A204.1 (cell line): ENCODE results near the gene RASGEF1B.
"Not testable (repeated sequence)": the region's sequence is repeated elsewhere in the genome, so short reads cannot be mapped to it uniquely, and the experiment has no call there.

Source experiments
- FAIRE-seq: peaks from 2 replicates; lab custom pipeline; 2012; peaks lifted over from hg19 to GRCh38; lab: Jason Lieb, UNC

The RASGEF1B gene

GRCh38 chr4:81498046-81498445, 26.3 kb upstream of the RASGEF1B start:
- no peak for FAIRE-seq

GRCh38 chr4:81495345-81495744, 23.6 kb upstream of the RASGEF1B start:
- FAIRE-seq, result no peak

- peak; percentile 74 for FAIRE-seq
These were observed 22.3 kb upstream of the RASGEF1B start for GRCh38 chr4:81494031-81494431.

- FAIRE-seq, result no peak
These were observed 21.0 kb upstream of the RASGEF1B start for GRCh38 chr4:81492606-81493230.

- FAIRE-seq, result no peak
These were observed 20.2 kb upstream of the RASGEF1B start for GRCh38 chr4:81491943-81492342.

- no peak for FAIRE-seq
These were observed 18.9 kb upstream of the RASGEF1B start for GRCh38 chr4:81490403-81491160.

GRCh38 chr4:81486502-81486901, 14.8 kb upstream of the RASGEF1B start:
- no peak for FAIRE-seq

- FAIRE-seq, result no peak
These were observed 13.7 kb upstream of the RASGEF1B start for GRCh38 chr4:81485310-81485980.

- no peak for FAIRE-seq
These were observed 10.6 kb upstream of the RASGEF1B start for GRCh38 chr4:81482326-81482725.

- FAIRE-seq, result no peak
These were observed 9.4 kb upstream of the RASGEF1B start for GRCh38 chr4:81481151-81481550.

GRCh38 chr4:81479573-81479972, 7.9 kb upstream of the RASGEF1B start:
- FAIRE-seq, result not testable (repeated sequence)

- FAIRE-seq, result not testable (repeated sequence)
These were observed 1.9 kb upstream of the RASGEF1B start for GRCh38 chr4:81473331-81474265.

- FAIRE-seq, result no peak
These were observed 825 bp upstream of the RASGEF1B start for GRCh38 chr4:81472281-81473182.

- no peak for FAIRE-seq
These were observed 464 bp downstream of the RASGEF1B start for GRCh38 chr4:81471298-81471587.

- no peak for FAIRE-seq
These were observed 1.0 kb downstream of the RASGEF1B start for GRCh38 chr4:81470456-81471297.

- FAIRE-seq, result no peak
These were observed 1.8 kb downstream of the RASGEF1B start for GRCh38 chr4:81469781-81470455.

GRCh38 chr4:81468678-81469077, 3.0 kb downstream of the RASGEF1B start:
- FAIRE-seq, result no peak

- no peak for FAIRE-seq
These were observed 4.1 kb downstream of the RASGEF1B start for GRCh38 chr4:81467672-81467964.

- peak; percentile 98 for FAIRE-seq
These were observed 4.7 kb downstream of the RASGEF1B start for GRCh38 chr4:81466841-81467671.
